Cardiac muscle cell (in vitro differentiated cells and primary cell): ENCODE measurements around the gene ATXN7L3. TPM values are rescaled to one million over a fixed set of nuclear protein-coding genes. Genes with fewer than 3 reads are reported as not detected.
"Not testable (repeated sequence)": the region's sequence is repeated elsewhere in the genome, so short reads cannot be mapped to it uniquely, and the experiment has no call there.

Experiments
- DNase-seq, 2 donors: peaks; one replicate each; pipeline versions ENCODE4 v3.0.0 to v3.0.0-alpha.2; 2010 to 2017; ENCODE audit warnings: low read depth in 1 of 2, low spot score in 1 of 2
- H3K27ac ChIP-seq: fragments of 200-600 bp; sonication (generic); 2 replicates; pipeline ENCODE4 v1.5.1; 2016
- H3K27me3 ChIP-seq: fragments of 200-600 bp; sonication (generic); 2 replicates; pipeline ENCODE4 v1.6.0; 2016; ENCODE audit warnings: control low read depth
- H3K36me3 ChIP-seq: fragments of 200-600 bp; sonication (generic); 2 replicates; pipeline ENCODE4 v1.5.1; 2016; ENCODE audit warnings: control low read depth
- H3K4me1 ChIP-seq: fragments of 200-600 bp; sonication (generic); 2 replicates; pipeline ENCODE4 v1.8.1; 2017; ENCODE audit warnings: low read depth, mild to moderate bottlenecking, mixed run types
- H3K4me3 ChIP-seq: fragments of 200-600 bp; sonication (generic); 2 replicates; pipeline ENCODE4 v1.5.1; 2016; ENCODE audit warnings: mild to moderate bottlenecking
- H3K9me3 ChIP-seq: fragments of 200-600 bp; sonication (generic); 2 replicates; pipeline ENCODE4 v1.5.1; 2017; ENCODE audit warnings: low read depth, mild to moderate bottlenecking, control low read depth
- polyA plus RNA-seq: library from polyadenylated mRNA; unstranded; fragments of >200 nt; fragmentation: Nextera tagmentation; extraction: Ambion mirVana; gene quantifications from 2 replicates; pipeline ENCODE4 v1.2.1, GENCODE V29; 2016
- total RNA-seq: library from RNA; depleted of rRNA; stranded (reverse); fragments of >200 nt; gene quantifications from 2 replicates; pipeline ENCODE4 v1.2.3, GENCODE V29; 2016
- TF ChIP-seq, protein P1 (sequence below): IDR thresholded peaks from 2 replicates; pipeline ENCODE4 v1.5.1; 2012; ENCODE audit warnings: low read depth, mild to moderate bottlenecking, low read length

ATXN7L3 gene
- total and polyA plus RNA-seq, 2 experiments from 2014 or later = 24.7 to 91.0 TPM

DNA sequence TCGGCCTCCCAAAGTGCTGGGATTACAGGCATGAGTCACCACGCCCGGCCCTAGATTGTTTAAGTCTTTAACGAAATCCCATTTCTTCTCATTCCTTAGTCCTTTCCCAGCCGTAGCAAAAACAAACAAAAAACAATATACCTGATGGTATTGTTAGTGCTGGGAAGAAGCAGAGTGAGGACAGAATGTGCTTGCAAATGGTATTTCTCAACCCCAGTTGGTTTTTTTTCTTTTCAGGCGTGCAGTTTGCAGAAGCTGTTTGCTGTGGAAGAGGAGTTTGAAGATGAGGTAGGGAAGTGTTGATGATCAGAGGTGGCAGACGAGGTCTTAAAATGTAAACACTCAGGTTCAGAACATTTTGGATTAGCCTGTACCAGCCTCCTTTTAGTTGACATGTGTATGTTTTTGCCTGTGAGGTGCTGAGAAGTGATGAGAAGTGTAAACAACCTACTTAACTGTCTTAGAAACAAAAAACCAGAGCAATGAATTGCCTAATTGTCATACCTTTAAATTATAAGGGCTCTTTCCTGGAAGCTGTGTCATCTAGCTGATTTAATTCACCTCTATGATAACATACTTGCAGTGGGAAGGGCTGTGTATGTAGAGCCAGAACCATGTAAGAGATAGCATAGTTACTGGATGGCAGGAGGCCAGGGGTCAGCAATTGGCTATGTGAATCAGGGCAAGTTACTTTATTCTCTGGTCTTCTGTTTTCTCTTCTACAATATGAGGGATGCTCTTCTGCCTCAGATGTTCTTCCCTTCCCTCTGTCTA lies 54.5 kb downstream of the ATXN7L3 start:
- peaks cover 44% of the 10 kb centered on the region for H3K4me1 ChIP-seq
- H3K36me3 ChIP-seq = no peaks in the 10 kb centered on the region
- peak in 1 of 2 donors; percentile 45 for DNase-seq
- H3K27ac ChIP-seq = peak overlapping the region; percentile 51
- H3K9me3 ChIP-seq = no peaks in the 10 kb centered on the region
- TF ChIP-seq, protein P1, sequence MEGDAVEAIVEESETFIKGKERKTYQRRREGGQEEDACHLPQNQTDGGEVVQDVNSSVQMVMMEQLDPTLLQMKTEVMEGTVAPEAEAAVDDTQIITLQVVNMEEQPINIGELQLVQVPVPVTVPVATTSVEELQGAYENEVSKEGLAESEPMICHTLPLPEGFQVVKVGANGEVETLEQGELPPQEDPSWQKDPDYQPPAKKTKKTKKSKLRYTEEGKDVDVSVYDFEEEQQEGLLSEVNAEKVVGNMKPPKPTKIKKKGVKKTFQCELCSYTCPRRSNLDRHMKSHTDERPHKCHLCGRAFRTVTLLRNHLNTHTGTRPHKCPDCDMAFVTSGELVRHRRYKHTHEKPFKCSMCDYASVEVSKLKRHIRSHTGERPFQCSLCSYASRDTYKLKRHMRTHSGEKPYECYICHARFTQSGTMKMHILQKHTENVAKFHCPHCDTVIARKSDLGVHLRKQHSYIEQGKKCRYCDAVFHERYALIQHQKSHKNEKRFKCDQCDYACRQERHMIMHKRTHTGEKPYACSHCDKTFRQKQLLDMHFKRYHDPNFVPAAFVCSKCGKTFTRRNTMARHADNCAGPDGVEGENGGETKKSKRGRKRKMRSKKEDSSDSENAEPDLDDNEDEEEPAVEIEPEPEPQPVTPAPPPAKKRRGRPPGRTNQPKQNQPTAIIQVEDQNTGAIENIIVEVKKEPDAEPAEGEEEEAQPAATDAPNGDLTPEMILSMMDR = no peak
- no peaks in the 10 kb centered on the region for H3K27me3 ChIP-seq
- no peak overlapping the region for H3K4me3 ChIP-seq

DNA sequence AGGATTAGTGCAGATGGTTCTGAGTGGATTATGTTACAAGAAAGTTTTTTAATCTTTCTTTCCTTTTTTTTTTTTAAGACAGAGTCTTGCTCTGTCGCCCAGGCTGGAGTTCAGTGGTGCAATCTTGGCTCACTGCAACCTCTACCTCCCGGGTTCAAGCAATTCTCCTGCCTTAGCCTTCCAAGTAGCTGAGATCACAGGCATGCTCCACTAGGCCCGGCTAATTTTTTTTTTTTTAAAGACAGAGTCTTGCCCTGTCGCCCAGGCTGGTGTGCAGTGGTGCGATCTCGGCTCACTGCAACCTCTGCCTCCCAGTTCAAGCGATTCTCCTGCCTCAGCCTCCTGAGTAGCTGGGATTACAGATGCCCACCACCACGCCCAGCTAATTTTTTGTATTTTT lies 55.8 kb downstream of the ATXN7L3 start:
- H3K27ac ChIP-seq, DNase-seq, H3K9me3 ChIP-seq, H3K27me3 ChIP-seq, H3K4me3 ChIP-seq, H3K36me3 ChIP-seq: not testable (repeated sequence)
- H3K4me1 ChIP-seq = peaks cover 44% of the 10 kb centered on the region

Other genes starting within 250 kb of the ATXN7L3 start
- gene PYY, start 245.9 kb downstream of the ATXN7L3 start, total RNA-seq = not detected in 2 replicates
- gene PYY, start 245.9 kb downstream of the ATXN7L3 start, polyA plus RNA-seq = 0.77 TPM in 1 of 2 replicates, not detected in the other
- gene NAGS, start 195.3 kb downstream of the ATXN7L3 start, total RNA-seq = 4.2 and 6.1 TPM in 2 replicates
- 5.1 and 8.5 TPM in 2 replicates for gene NAGS, start 195.3 kb downstream of the ATXN7L3 start, polyA plus RNA-seq
- 37.5 and 65.8 TPM in 2 replicates for gene TMEM101, start 184.9 kb downstream of the ATXN7L3 start, total RNA-seq
- 22.5 and 40.6 TPM in 2 replicates for gene TMEM101, start 184.9 kb downstream of the ATXN7L3 start, polyA plus RNA-seq
- 31.0 and 45.3 TPM in 2 replicates for gene LSM12, start 133.2 kb downstream of the ATXN7L3 start, total RNA-seq
- 46.5 and 60.7 TPM in 2 replicates for gene LSM12, start 133.2 kb downstream of the ATXN7L3 start, polyA plus RNA-seq
- 93.1 and 95.3 TPM in 2 replicates for gene G6PC3, start 129.1 kb downstream of the ATXN7L3 start, total RNA-seq
- 162 and 234 TPM in 2 replicates for gene G6PC3, start 129.1 kb downstream of the ATXN7L3 start, polyA plus RNA-seq
- gene HDAC5, start 76.2 kb downstream of the ATXN7L3 start, total RNA-seq = 164 and 300 TPM in 2 replicates
- gene HDAC5, start 76.2 kb downstream of the ATXN7L3 start, polyA plus RNA-seq = 94.1 and 209 TPM in 2 replicates
- gene HROB, start 58.0 kb downstream of the ATXN7L3 start, total RNA-seq = 3.6 and 9.6 TPM in 2 replicates
- 7.8 and 15.6 TPM in 2 replicates for gene HROB, start 58.0 kb downstream of the ATXN7L3 start, polyA plus RNA-seq
- 3.1 and 6.4 TPM in 2 replicates for gene ASB16, start 29.2 kb downstream of the ATXN7L3 start, total RNA-seq
- gene ASB16, start 29.2 kb downstream of the ATXN7L3 start, polyA plus RNA-seq = 5.5 and 6.4 TPM in 2 replicates
- 31.3 and 43.9 TPM in 2 replicates for gene TMUB2, start 12.9 kb downstream of the ATXN7L3 start, total RNA-seq
- gene TMUB2, start 12.9 kb downstream of the ATXN7L3 start, polyA plus RNA-seq = 40.5 and 50.7 TPM in 2 replicates
- 70.6 and 75.0 TPM in 2 replicates for gene UBTF, start 19.8 kb upstream of the ATXN7L3 start, total RNA-seq
- gene UBTF, start 19.8 kb upstream of the ATXN7L3 start, polyA plus RNA-seq = 51.1 and 52.1 TPM in 2 replicates
- not detected in 2 replicates for gene SLC4A1, start 68.3 kb upstream of the ATXN7L3 start, total RNA-seq
- gene SLC4A1, start 68.3 kb upstream of the ATXN7L3 start, polyA plus RNA-seq = not detected in 2 replicates
- gene RUNDC3A, start 108.7 kb upstream of the ATXN7L3 start, total RNA-seq = 2.3 and 5.8 TPM in 2 replicates
- gene RUNDC3A, start 108.7 kb upstream of the ATXN7L3 start, polyA plus RNA-seq = 0.99 and 1.9 TPM in 2 replicates
- 228 and 243 TPM in 2 replicates for gene SLC25A39, start 124.9 kb upstream of the ATXN7L3 start, total RNA-seq
- 252 and 284 TPM in 2 replicates for gene SLC25A39, start 124.9 kb upstream of the ATXN7L3 start, polyA plus RNA-seq
- gene GRN, start 145.4 kb upstream of the ATXN7L3 start, total RNA-seq = 274 and 275 TPM in 2 replicates
- gene GRN, start 145.4 kb upstream of the ATXN7L3 start, polyA plus RNA-seq = 353 and 377 TPM in 2 replicates
- gene FAM171A2, start 164.0 kb upstream of the ATXN7L3 start, total RNA-seq = 45.1 and 49.5 TPM in 2 replicates
- gene FAM171A2, start 164.0 kb upstream of the ATXN7L3 start, polyA plus RNA-seq = 38.6 and 43.2 TPM in 2 replicates
- 2.0 and 11.0 TPM in 2 replicates for gene ITGA2B, start 189.8 kb upstream of the ATXN7L3 start, total RNA-seq
- gene ITGA2B, start 189.8 kb upstream of the ATXN7L3 start, polyA plus RNA-seq = 0.56 and 6.7 TPM in 2 replicates